Measurements from ENCODE around the gene COL28A1. TPM values are rescaled to one million over a fixed set of nuclear protein-coding genes. Genes with fewer than 3 reads are reported as not detected.

Gene COL28A1
- total and polyA plus RNA-seq, 3 experiments from 2014 or later: not detected

DNA sequence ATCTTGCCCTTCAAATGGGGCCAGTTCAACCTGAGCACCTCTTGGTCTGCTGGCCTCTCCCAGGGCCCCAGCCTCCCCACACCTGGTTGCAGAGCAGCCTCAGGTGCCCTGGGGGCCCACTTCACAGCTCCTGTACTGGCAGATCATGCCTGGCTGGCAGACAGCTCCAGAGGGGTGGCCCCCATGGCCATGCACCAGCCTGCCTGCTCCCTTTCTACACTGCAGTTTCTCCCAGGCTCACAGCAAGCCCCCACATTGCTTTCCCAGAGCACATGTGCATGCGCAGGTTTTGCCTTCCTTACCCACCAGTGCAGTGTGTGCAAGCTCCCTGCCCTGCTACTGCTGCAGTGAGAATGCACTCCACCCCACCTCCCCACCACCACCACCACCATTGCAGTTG, 21.2 kb upstream of the COL28A1 start:
- Mint-ChIP-seq H3K4me3 (no peak overlapping the region), H3K27ac (no peak overlapping the region), H3K36me3 (peaks cover 6 to 31% (median 8%) of the 10 kb centered on the region in 3 donors), H3K9me3 (peaks cover 6 to 18% (median 14%) of the 10 kb centered on the region in 5 donors), H3K4me1 (no peaks in the 10 kb centered on the region), H3K27me3 (peaks cover 0 to 7% of the 10 kb centered on the region in 2 donors)
- ChIA-PET POLR2A (no interaction called here), CTCF (no interaction called here)
- Histone ChIP-seq H3K27me3 (ENCODE audit: insufficient read depth, low read length, poor library complexity, severe bottlenecking) (no peaks in the 10 kb centered on the region), H3K4me1 (ENCODE audit: insufficient read depth, low read length) (no peaks in the 10 kb centered on the region), H3K9me3 (ENCODE audit: low read length) (no peaks in the 10 kb centered on the region), H3K4me3 (ENCODE audit: low read length) (no peak overlapping the region), H3K27ac (ENCODE audit: low read depth, low read length) (no peak overlapping the region), H3K36me3 (ENCODE audit: insufficient read depth, low read length) (no peaks in the 10 kb centered on the region)
- no peak for DNase-seq

DNA sequence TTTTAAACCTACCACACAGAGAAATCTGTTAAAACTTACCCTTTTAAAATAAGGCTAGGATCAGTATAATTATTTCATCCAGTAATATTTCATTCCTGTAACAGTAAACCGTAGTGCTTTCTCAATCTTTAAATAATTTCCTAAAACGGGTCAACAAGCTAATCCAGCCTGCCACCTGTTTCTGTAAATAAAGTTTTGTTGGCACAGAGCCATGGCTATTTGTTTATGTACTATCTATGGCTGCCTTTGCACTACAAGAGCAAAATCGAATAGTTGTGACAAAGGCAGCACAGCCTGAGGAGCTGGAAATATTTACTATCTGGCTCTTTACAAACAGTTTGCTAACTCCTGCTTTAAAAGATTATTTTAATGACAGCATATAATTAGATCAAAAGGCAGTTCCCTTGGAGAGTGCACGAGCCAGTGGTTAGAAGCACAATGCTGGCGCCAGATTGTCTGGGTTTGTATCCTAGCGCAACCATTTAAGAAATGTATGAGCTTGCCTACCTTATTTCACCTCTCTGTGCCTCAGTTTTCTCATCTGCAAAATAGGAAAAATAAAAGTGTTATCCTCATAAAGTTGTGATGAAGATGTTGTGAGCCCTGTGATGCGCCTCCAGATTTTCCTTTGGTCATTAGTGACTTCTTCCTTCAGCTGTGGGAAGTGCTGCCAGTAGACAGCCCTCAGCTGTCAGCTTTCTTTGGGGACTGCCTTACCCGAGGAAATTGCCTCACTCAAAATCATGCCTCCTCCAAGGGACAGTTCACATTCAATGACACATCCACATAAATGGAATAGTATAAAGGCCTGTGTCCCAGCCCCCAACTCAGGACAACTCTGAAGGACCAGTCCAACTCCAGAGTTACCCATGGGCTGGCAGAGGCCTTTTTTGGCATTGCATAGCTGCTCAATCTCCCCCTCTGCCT, 19.2 kb upstream of the COL28A1 start:
- H3K9me3 ChIP-seq (ENCODE audit: low read length): no peaks in the 10 kb centered on the region
- Mint-ChIP-seq H3K4me1 (no peaks in the 10 kb centered on the region), H3K4me3 (no peak overlapping the region), H3K27me3 (peaks cover 0 to 7% of the 10 kb centered on the region in 2 donors), H3K36me3 (peaks cover 8 to 25% (median 8%) of the 10 kb centered on the region in 3 donors), H3K27ac (no peak overlapping the region), H3K9me3 (peaks cover 6 to 17% (median 14%) of the 10 kb centered on the region in 5 donors)
- no peak overlapping the region for H3K27ac ChIP-seq (ENCODE audit: low read depth, low read length)
- no peaks in the 10 kb centered on the region for H3K27me3 ChIP-seq (ENCODE audit: insufficient read depth, low read length, poor library complexity, severe bottlenecking)
- H3K36me3 ChIP-seq (ENCODE audit: insufficient read depth, low read length): no peaks in the 10 kb centered on the region
- H3K4me1 ChIP-seq (ENCODE audit: insufficient read depth, low read length): no peaks in the 10 kb centered on the region
- ChIA-PET POLR2A (no interaction called here), CTCF (interaction anchor here (0.6 kb wide), 1 partner anchor 10 kb away, joined by 3 read pairs; no protein-coding TSS in a partner anchor)
- H3K4me3 ChIP-seq (ENCODE audit: low read length): no peak overlapping the region
- no peak for DNase-seq

DNA sequence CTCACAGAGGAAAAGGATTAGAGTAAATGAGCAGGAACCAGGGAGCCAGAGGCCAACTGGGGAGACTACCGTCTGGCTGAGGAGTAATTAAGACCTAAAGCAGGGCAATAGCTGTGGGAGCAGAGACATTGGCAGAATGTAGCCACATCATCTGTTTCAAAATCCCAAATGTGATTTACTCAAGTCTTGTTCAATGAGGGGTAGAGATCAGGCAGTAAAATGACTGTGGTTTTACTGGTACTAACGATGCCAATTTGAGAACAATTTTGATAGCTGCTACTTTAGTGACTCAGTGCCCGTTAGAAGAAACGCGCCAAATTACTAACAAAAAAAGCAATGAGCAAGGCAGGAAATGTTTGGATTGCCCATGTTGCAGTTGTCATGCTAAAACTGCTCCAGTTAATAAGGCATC, 18.4 kb upstream of the COL28A1 start:
- no peaks in the 10 kb centered on the region for H3K4me1 ChIP-seq (ENCODE audit: insufficient read depth, low read length)
- ChIA-PET POLR2A (no interaction called here), CTCF (no interaction called here)
- Mint-ChIP-seq H3K27me3 (peaks cover 0 to 7% of the 10 kb centered on the region in 2 donors), H3K9me3 (peaks cover 5 to 13% (median 10%) of the 10 kb centered on the region in 5 donors), H3K27ac (no peak overlapping the region), H3K4me1 (no peaks in the 10 kb centered on the region), H3K36me3 (peaks cover 6 to 17% (median 6%) of the 10 kb centered on the region in 3 donors), H3K4me3 (no peak overlapping the region)
- H3K27me3 ChIP-seq (ENCODE audit: insufficient read depth, low read length, poor library complexity, severe bottlenecking): no peaks in the 10 kb centered on the region
- no peak overlapping the region for H3K27ac ChIP-seq (ENCODE audit: low read depth, low read length)
- no peak overlapping the region for H3K4me3 ChIP-seq (ENCODE audit: low read length)
- DNase-seq: no peak
- H3K9me3 ChIP-seq (ENCODE audit: low read length): no peaks in the 10 kb centered on the region
- H3K36me3 ChIP-seq (ENCODE audit: insufficient read depth, low read length): no peaks in the 10 kb centered on the region

DNA sequence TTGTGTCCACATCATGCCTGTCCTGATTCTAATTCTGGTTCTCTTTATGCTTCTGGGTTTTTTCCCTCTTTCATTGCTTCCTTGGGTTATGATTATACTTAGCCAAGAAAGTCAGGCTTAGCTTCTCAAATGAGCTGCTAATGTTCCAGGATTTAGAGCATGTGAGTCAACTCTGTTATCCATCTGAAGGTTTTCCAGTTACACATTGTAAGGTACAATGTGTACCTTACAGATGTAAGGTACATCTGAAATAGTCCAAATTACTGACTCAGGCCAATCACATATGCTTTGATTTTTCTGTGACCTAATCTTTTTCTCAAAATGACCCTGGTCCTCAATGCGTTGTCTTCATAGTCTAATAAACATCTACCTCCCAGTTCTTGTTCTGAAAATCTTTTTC, 17.7 kb upstream of the COL28A1 start:
- no peaks in the 10 kb centered on the region for H3K9me3 ChIP-seq (ENCODE audit: low read length)
- H3K36me3 Mint-ChIP-seq: peaks cover 0 to 10% (median 4%) of the 10 kb centered on the region in 3 donors
- no peaks in the 10 kb centered on the region for H3K27me3 ChIP-seq (ENCODE audit: insufficient read depth, low read length, poor library complexity, severe bottlenecking)
- DNase-seq: no peak
- ChIA-PET CTCF (no interaction called here), POLR2A (no interaction called here)
- H3K27ac Mint-ChIP-seq: no peak overlapping the region
- H3K4me3 Mint-ChIP-seq: no peak overlapping the region
- peaks cover 0 to 7% of the 10 kb centered on the region in 2 donors for H3K27me3 Mint-ChIP-seq
- no peaks in the 10 kb centered on the region for H3K36me3 ChIP-seq (ENCODE audit: insufficient read depth, low read length)
- no peak overlapping the region for H3K27ac ChIP-seq (ENCODE audit: low read depth, low read length)
- H3K4me3 ChIP-seq (ENCODE audit: low read length): no peak overlapping the region
- H3K4me1 Mint-ChIP-seq: no peaks in the 10 kb centered on the region
- H3K9me3 Mint-ChIP-seq: peaks cover 0 to 7% (median 3%) of the 10 kb centered on the region in 5 donors
- H3K4me1 ChIP-seq (ENCODE audit: insufficient read depth, low read length): no peaks in the 10 kb centered on the region

DNA sequence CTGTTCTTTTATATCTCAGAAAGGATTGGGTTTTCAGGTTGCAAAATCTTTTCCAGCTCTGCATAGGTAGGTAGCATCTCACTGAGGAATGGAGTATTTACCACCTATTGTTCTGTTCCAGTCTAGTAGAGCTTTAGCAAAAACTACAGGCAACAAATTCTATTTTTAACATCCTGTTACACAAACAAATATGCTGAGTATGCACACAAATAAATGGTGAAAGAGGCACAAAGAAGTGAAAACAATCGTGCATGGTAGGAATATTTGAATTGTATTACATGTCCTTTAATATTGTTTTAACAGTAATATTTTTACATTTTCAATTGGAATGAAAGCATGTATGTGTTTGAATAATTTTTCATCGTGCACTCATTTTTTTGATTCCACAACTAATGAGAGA, 16.5 kb upstream of the COL28A1 start:
- H3K4me1 ChIP-seq (ENCODE audit: insufficient read depth, low read length): no peaks in the 10 kb centered on the region
- H3K36me3 ChIP-seq (ENCODE audit: insufficient read depth, low read length): no peaks in the 10 kb centered on the region
- Mint-ChIP-seq H3K27ac (no peak overlapping the region), H3K9me3 (no peaks in the 10 kb centered on the region), H3K27me3 (peaks cover 0 to 2% of the 10 kb centered on the region in 2 donors), H3K36me3 (peaks cover 0 to 4% (median 0%) of the 10 kb centered on the region in 3 donors), H3K4me1 (no peaks in the 10 kb centered on the region), H3K4me3 (no peak overlapping the region)
- CTCF ChIA-PET: interaction anchor here (1.0 kb wide), 1 partner anchor 454 kb away, joined by 3 read pairs; no protein-coding TSS in a partner anchor
- no peak overlapping the region for H3K27ac ChIP-seq (ENCODE audit: low read depth, low read length)
- no peak overlapping the region for H3K4me3 ChIP-seq (ENCODE audit: low read length)
- DNase-seq: no peak
- POLR2A ChIA-PET: no interaction called here
- no peaks in the 10 kb centered on the region for H3K27me3 ChIP-seq (ENCODE audit: insufficient read depth, low read length, poor library complexity, severe bottlenecking)
- no peaks in the 10 kb centered on the region for H3K9me3 ChIP-seq (ENCODE audit: low read length)

DNA sequence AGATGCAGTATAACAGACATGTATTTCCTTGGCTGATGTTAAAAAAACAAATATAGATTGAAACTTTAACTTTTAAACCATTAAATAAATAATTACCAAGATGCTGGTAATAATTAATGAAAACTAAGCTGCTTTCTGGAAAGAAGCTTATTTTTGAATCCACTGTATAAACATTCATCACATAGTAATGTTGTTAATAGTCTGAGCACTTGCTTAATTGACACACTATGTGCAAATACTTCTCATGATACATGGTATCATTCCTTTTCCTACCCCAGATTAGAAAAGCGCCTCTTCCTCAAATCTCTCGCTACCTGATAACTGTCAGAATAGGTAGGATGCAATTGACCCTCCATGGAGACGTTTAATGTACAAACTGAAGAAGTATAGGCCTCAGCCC, 15.0 kb upstream of the COL28A1 start:
- Mint-ChIP-seq H3K9me3 (no peaks in the 10 kb centered on the region), H3K27ac (no peak overlapping the region), H3K27me3 (no peaks in the 10 kb centered on the region), H3K4me1 (no peaks in the 10 kb centered on the region), H3K4me3 (no peak overlapping the region), H3K36me3 (peaks cover 0 to 4% (median 0%) of the 10 kb centered on the region in 3 donors)
- DNase-seq: no peak
- ChIA-PET CTCF (interaction anchor here (1.7 kb wide), 1 partner anchor 447 kb away, joined by 5 read pairs; no protein-coding TSS in a partner anchor), POLR2A (no interaction called here)
- no peak overlapping the region for H3K27ac ChIP-seq (ENCODE audit: low read depth, low read length)
- no peaks in the 10 kb centered on the region for H3K36me3 ChIP-seq (ENCODE audit: insufficient read depth, low read length)
- H3K27me3 ChIP-seq (ENCODE audit: insufficient read depth, low read length, poor library complexity, severe bottlenecking): no peaks in the 10 kb centered on the region
- H3K9me3 ChIP-seq (ENCODE audit: low read length): no peaks in the 10 kb centered on the region
- H3K4me3 ChIP-seq (ENCODE audit: low read length): no peak overlapping the region
- no peaks in the 10 kb centered on the region for H3K4me1 ChIP-seq (ENCODE audit: insufficient read depth, low read length)

DNA sequence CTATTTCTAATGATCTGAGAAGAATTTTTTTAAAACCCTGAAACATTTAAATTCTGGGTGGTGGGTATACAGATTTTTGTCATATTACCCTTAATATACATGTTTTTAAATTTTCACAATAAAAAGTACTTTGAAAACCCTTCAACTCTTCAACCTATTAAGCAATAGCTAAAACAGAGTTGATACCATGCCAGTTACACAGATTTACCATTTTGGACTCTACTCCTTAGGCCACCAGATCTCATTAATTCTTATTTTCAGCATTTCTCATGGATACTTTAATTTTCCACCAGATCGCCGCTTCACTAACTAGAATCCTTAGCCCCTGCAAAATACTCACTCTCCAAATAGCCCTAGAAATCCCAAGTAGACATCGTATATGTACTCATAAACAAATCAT, 12.7 kb upstream of the COL28A1 start:
- no peaks in the 10 kb centered on the region for H3K4me1 ChIP-seq (ENCODE audit: insufficient read depth, low read length)
- H3K36me3 Mint-ChIP-seq: peaks cover 0 to 3% (median 0%) of the 10 kb centered on the region in 3 donors
- H3K9me3 Mint-ChIP-seq: no peaks in the 10 kb centered on the region
- DNase-seq: no peak
- no peak overlapping the region for H3K4me3 Mint-ChIP-seq
- ChIA-PET CTCF (no interaction called here), POLR2A (no interaction called here)
- peaks cover 0 to under 1% of the 10 kb centered on the region in 2 donors for H3K27me3 Mint-ChIP-seq
- H3K27me3 ChIP-seq (ENCODE audit: insufficient read depth, low read length, poor library complexity, severe bottlenecking): no peaks in the 10 kb centered on the region
- no peaks in the 10 kb centered on the region for H3K4me1 Mint-ChIP-seq
- H3K27ac Mint-ChIP-seq: no peak overlapping the region
- no peaks in the 10 kb centered on the region for H3K36me3 ChIP-seq (ENCODE audit: insufficient read depth, low read length)
- no peak overlapping the region for H3K27ac ChIP-seq (ENCODE audit: low read depth, low read length)
- no peak overlapping the region for H3K4me3 ChIP-seq (ENCODE audit: low read length)
- H3K9me3 ChIP-seq (ENCODE audit: low read length): no peaks in the 10 kb centered on the region

DNA sequence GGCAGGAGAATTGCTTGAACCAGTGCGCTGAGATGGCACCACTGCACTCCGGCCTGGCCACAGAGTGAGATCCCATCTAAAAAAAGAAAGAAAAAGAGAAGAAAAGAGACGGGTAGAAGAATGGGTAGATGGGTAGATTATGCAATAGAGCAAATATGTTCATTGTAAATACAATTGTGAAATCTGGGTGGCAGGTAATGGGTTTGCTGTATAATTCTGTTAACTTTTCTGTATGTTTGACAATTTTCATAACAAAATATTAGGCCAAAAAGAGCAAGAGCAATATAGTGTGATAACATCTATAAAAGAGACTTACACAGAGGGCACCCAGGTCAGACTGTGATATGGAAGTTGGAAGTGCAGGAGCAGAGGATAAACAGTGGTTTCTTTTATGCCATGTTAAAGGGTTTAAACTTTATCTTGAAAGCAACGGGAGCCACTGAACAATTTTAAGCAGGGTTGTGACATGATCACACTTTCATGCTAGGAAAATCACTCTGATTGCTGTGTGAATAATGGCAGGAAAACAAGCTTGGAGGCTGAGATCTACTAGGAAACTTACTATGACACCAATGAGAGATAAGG, 6.7 kb upstream of the COL28A1 start:
- Histone ChIP-seq H3K27ac (ENCODE audit: low read depth, low read length) (no peak overlapping the region), H3K4me3 (ENCODE audit: low read length) (no peak overlapping the region), H3K36me3 (ENCODE audit: insufficient read depth, low read length) (no peaks in the 10 kb centered on the region), H3K9me3 (ENCODE audit: low read length) (no peaks in the 10 kb centered on the region), H3K27me3 (ENCODE audit: insufficient read depth, low read length, poor library complexity, severe bottlenecking) (no peaks in the 10 kb centered on the region), H3K4me1 (ENCODE audit: insufficient read depth, low read length) (no peaks in the 10 kb centered on the region)
- CTCF ChIA-PET: interaction anchor here (0.8 to 2.1 kb wide), 4 partner anchors 361 to 448 kb away, joined by 3 to 10 read pairs (median 4); no protein-coding TSS in a partner anchor
- POLR2A ChIA-PET: no interaction called here
- Mint-ChIP-seq H3K36me3 (no peaks in the 10 kb centered on the region), H3K27ac (no peak overlapping the region), H3K4me1 (peaks cover 0 to 5% (median 0%) of the 10 kb centered on the region in 3 donors), H3K4me3 (no peak overlapping the region), H3K9me3 (no peaks in the 10 kb centered on the region), H3K27me3 (peaks cover 0 to 14% of the 10 kb centered on the region in 2 donors)
- DNase-seq: no peak
